Choroid plexus epithelial cell (primary cell): Measurements from ENCODE around the gene GALNT7.
A peak's percentile ranks its signal among the peaks of the same experiment; 100 is the strongest.
"Not testable (repeated sequence)": the region's sequence is repeated elsewhere in the genome, so short reads cannot be mapped to it uniquely, and the experiment has no call there.

Source experiments
- DNase-seq: peaks from one replicate; pipeline ENCODE4 v3.0.0-alpha.2; 2010; ENCODE audit warnings: low read depth
- H3K4me3 ChIP-seq: 2 replicates; pipeline ENCODE4 v1.5.1; 2011; ENCODE audit warnings: low read depth, mild to moderate bottlenecking, control low read depth, low read length, moderate library complexity
- CTCF ChIP-seq: conservative IDR thresholded peaks from 2 replicates; pipeline ENCODE4 v1.5.1; 2011; ENCODE audit warnings: low read depth, mild to moderate bottlenecking, control low read depth, inconsistent platforms, low read length, moderate library complexity

The GALNT7 gene

GRCh38 chr4:173214231-173214630 lies 45.6 kb downstream of the GALNT7 start:
- H3K4me3 ChIP-seq, result no peak overlapping the region
- no peak for DNase-seq
- TF ChIP-seq CTCF, result no peak

GRCh38 chr4:173214661-173215060 lies 46.0 kb downstream of the GALNT7 start:
- DNase-seq, result peak; percentile 49
- no peak overlapping the region for H3K4me3 ChIP-seq
- TF ChIP-seq CTCF, result no peak

DNA sequence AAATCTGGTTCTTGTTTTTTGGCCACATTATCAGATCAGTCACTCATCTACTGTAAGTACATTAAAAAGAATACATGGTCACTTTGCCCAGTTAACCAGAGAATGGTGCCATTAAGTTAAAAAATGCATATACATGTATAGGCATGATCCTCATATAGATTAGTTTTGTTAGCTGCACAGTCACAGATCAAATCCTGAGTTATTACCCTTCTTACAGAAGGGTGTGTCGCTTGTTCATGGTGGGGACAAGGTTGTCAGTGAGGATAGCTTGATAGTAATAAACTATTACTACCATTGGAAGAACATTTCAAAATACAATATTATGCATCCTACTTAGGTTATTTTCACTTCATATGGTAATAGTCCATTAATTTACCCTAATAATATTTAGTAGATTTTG lies 48.5 kb downstream of the GALNT7 start:
- H3K4me3 ChIP-seq, result no peak overlapping the region
- no peak for TF ChIP-seq CTCF
- no peak for DNase-seq

DNA sequence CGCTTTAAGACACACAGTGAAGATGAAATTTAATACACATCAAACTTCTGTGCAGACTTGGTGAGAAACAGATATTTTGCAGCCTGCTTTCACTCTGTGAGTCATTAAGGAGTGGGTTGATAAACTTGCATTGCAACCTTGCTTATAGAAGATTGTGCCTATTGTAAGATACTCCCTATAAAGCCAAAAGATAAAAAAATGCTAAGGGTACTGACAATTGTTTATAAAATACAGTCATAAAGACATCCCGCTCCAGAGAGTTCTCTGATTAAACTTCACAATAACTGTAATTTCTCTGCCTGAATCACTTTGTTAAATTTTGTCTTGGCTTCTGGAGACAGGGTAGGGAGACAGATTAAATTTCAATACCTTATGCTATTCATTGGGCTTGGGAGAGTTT lies 49.1 kb downstream of the GALNT7 start:
- no peak overlapping the region for H3K4me3 ChIP-seq
- TF ChIP-seq CTCF, result no peak
- peak; percentile 76 for DNase-seq

DNA sequence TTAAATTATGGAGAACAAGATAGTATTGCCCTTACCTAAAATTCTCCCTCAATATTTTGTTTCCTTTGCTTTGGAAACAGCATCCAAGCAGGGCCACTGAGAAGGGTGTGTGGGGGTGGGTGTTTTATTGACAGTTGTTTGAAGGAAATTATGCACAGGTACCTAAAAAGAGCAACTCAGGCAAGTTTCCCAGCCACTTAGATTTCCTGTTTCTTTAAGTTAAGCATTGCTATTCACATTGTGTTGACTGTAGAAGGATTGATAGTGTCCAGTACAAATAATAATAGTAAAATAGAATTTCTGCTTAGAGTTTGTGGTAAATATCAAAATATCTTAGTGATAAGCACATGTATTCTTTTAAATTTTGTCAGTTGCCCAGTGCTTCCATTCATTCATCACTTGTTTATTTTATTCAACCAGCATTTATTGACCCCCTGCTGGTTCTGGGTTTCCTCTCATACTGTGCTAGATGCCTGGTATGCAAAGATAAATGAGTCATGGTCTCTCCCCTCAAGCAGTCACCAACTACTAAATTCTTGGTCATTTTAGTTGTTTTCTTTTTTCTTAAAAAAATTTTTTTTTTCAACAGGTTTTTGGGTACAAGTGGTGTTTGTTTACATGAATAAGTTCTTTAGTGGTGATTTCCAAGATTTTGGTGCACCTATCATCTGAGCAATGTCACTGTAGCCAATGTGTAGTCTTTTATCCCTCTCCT lies 50.0 kb downstream of the GALNT7 start:
- no peak overlapping the region for H3K4me3 ChIP-seq
- TF ChIP-seq CTCF, result no peak

GRCh38 chr4:173219126-173219437 lies 50.5 kb downstream of the GALNT7 start:
- not testable (repeated sequence) for H3K4me3 ChIP-seq
- peak; percentile 26 for DNase-seq

More for the DNA sequence above, 50.0 kb downstream of the GALNT7 start:
- peak; percentile 95 for DNase-seq

DNA sequence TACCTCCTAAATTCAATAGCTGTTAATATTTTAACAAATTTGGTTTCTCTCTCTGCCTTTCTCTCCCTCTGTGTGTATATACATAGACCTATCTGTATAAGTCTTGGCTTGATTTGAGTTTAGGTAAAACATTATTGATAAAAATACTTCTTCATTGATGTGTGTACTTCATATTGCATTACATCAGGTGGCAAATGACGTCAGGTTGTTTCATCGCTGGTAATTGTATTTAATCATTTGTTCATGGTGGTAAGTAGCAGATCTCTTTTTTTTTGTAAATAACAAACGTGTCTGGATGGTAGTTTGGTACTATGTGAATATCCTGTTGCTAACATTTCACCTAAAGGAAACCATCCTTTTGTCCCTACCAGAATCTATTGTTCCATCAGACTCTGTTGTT lies 55.1 kb downstream of the GALNT7 start:
- no peak for DNase-seq
- H3K4me3 ChIP-seq, result no peak overlapping the region
- no peak for TF ChIP-seq CTCF
